ENCODE measurements around the gene ZC3H8.

The ZC3H8 gene

GRCh38 chr2:112242384-112242783 is 12.5 kb downstream of the ZC3H8 start:
- no peak overlapping the region for H2BK12ac ChIP-seq (ENCODE audit: low read length in 2 of 2)
- H3K79me1 ChIP-seq (replicated peaks; ENCODE audit: low read length, poor library complexity, severe bottlenecking) = peaks cover 3% of the 10 kb centered on the region
- no peak overlapping the region for H3K4me2 ChIP-seq (ENCODE audit: low read length, poor library complexity, severe bottlenecking)
- H4K8ac ChIP-seq (ENCODE audit: low read length) = no peak overlapping the region
- no peak overlapping the region for H3K14ac ChIP-seq (ENCODE audit: low read length in 2 of 2)
- 100% methylated on average over 1 of the region's 3 CpGs for WGBS
- H2BK120ac ChIP-seq (ENCODE audit: low read depth, low read length) = no peak overlapping the region
- H2AFZ ChIP-seq (ENCODE audit: low read depth, low read length) = no peak overlapping the region
- H3K27ac ChIP-seq (ENCODE audit: low read length, poor library complexity, severe bottlenecking) = no peak overlapping the region
- no peak overlapping the region for H2BK15ac ChIP-seq (ENCODE audit: low read depth, poor library complexity, severe bottlenecking)
- H3K18ac ChIP-seq (ENCODE audit: low read depth in 1 of 2, low read length in 2 of 2) = no peak overlapping the region
- no peaks in the 10 kb centered on the region for H3K27me3 ChIP-seq (ENCODE audit: control insufficient read depth in 1 of 2, insufficient read depth in 1 of 2, low read length in 2 of 2)
- no peak for DNase-seq
- no peak overlapping the region for H3K9ac ChIP-seq (ENCODE audit: low read length)
- no peak overlapping the region for H3K4me3 ChIP-seq (ENCODE audit: insufficient read depth in 1 of 2, low read depth in 1 of 2, low read length in 2 of 2)
- H3K36me3 ChIP-seq (ENCODE audit: control insufficient read depth in 1 of 2, insufficient read depth in 2 of 2, low read depth in 1 of 2, low read length in 2 of 2) = peaks cover 7 to 34% of the 10 kb centered on the region in 2 experiments
- H4K91ac ChIP-seq (ENCODE audit: low read length) = no peak overlapping the region
- no peak overlapping the region for H2BK5ac ChIP-seq (ENCODE audit: low read depth, low read length, poor library complexity, severe bottlenecking)
- H3K4ac ChIP-seq (ENCODE audit: low read depth in 1 of 2, low read length in 2 of 2) = no peak overlapping the region
- no peaks in the 10 kb centered on the region for H3K4me1 ChIP-seq (ENCODE audit: control insufficient read depth, insufficient read depth, low read depth, low read length)
- no peaks in the 10 kb centered on the region for H3K9me3 ChIP-seq (ENCODE audit: control insufficient read depth, low read length)
- H3K23ac ChIP-seq (ENCODE audit: low read length in 2 of 2) = no peak overlapping the region
- H2AK5ac ChIP-seq (ENCODE audit: low read length, severe bottlenecking) = no peak overlapping the region

GRCh38 chr2:112239862-112240261 is 15.0 kb downstream of the ZC3H8 start:
- WGBS = 88% methylated on average over 1 of the region's 1 CpG
- no peak overlapping the region for H4K91ac ChIP-seq (ENCODE audit: low read length)
- no peak overlapping the region for H2BK15ac ChIP-seq (ENCODE audit: low read depth, poor library complexity, severe bottlenecking)
- no peak overlapping the region for H2BK5ac ChIP-seq (ENCODE audit: low read depth, low read length, poor library complexity, severe bottlenecking)
- no peak overlapping the region for H4K8ac ChIP-seq (ENCODE audit: low read length)
- peaks cover 2% of the 10 kb centered on the region for H3K79me1 ChIP-seq (replicated peaks; ENCODE audit: low read length, poor library complexity, severe bottlenecking)
- no peak overlapping the region for H3K23ac ChIP-seq (ENCODE audit: low read length in 2 of 2)
- H3K27ac ChIP-seq (ENCODE audit: low read length, poor library complexity, severe bottlenecking) = no peak overlapping the region
- no peak overlapping the region for H2BK12ac ChIP-seq (ENCODE audit: low read length in 2 of 2)
- no peak overlapping the region for H3K14ac ChIP-seq (ENCODE audit: low read length in 2 of 2)
- DNase-seq = no peak
- no peaks in the 10 kb centered on the region for H3K4me1 ChIP-seq (ENCODE audit: control insufficient read depth, insufficient read depth, low read depth, low read length)
- no peak overlapping the region for H2AK5ac ChIP-seq (ENCODE audit: low read length, severe bottlenecking)
- H3K9me3 ChIP-seq (ENCODE audit: control insufficient read depth, low read length) = no peaks in the 10 kb centered on the region
- no peak overlapping the region for H3K4ac ChIP-seq (ENCODE audit: low read depth in 1 of 2, low read length in 2 of 2)
- no peak overlapping the region for H2AFZ ChIP-seq (ENCODE audit: low read depth, low read length)
- no peak overlapping the region for H3K18ac ChIP-seq (ENCODE audit: low read depth in 1 of 2, low read length in 2 of 2)
- H3K4me2 ChIP-seq (ENCODE audit: low read length, poor library complexity, severe bottlenecking) = no peak overlapping the region
- no peaks in the 10 kb centered on the region for H3K27me3 ChIP-seq (ENCODE audit: control insufficient read depth in 1 of 2, insufficient read depth in 1 of 2, low read length in 2 of 2)
- H3K4me3 ChIP-seq (ENCODE audit: insufficient read depth in 1 of 2, low read depth in 1 of 2, low read length in 2 of 2) = no peak overlapping the region
- no peak overlapping the region for H2BK120ac ChIP-seq (ENCODE audit: low read depth, low read length)
- peaks cover 0 to 32% of the 10 kb centered on the region in 2 experiments for H3K36me3 ChIP-seq (ENCODE audit: control insufficient read depth in 1 of 2, insufficient read depth in 2 of 2, low read depth in 1 of 2, low read length in 2 of 2)
- no peak overlapping the region for H3K9ac ChIP-seq (ENCODE audit: low read length)

DNA sequence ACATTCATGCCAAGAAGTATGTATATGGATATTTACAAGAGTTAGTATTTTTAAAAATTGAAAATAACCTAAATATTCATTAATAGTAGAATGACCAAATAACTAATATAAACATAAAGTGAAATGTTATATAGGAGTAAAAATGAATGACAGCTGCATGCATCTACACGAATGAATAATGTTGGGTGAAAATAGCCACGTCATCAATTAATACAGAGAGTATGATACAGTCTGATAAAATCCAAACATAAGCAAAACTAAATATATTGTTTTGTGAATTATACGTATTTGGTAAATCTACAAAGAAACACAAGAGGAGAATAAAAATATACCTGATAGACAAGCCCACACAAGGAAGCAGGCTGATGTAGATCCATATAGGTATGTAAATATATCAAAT is 24.5 kb downstream of the ZC3H8 start:
- no CpG with 5 or more reads among the region's 3 CpGs for WGBS

DNA sequence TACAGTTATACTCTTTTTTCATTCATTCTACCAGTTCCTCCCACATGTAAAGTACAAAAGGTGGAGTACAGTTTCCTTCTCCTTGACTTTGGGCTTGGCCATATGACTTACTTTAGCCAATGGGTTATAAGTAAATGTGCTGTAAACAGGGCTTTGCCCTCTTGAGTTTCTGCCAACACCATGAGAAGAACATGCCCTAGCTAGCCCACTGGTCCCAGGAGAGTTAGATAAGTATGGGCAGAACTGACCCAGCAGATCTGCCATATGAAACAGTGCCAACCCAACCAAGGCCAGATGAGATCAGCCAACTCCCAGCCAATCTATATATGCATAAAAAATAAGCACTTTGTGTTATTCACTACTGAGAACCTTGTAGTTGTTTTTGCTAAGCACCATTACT is 25.5 kb downstream of the ZC3H8 start:
- H2AK5ac ChIP-seq (ENCODE audit: low read length, severe bottlenecking) = no peak overlapping the region
- no peak overlapping the region for H2AFZ ChIP-seq (ENCODE audit: low read depth, low read length)
- no peak overlapping the region for H3K18ac ChIP-seq (ENCODE audit: low read depth in 1 of 2, low read length in 2 of 2)
- peaks cover 4 to 30% of the 10 kb centered on the region in 2 experiments for H3K36me3 ChIP-seq (ENCODE audit: control insufficient read depth in 1 of 2, insufficient read depth in 2 of 2, low read depth in 1 of 2, low read length in 2 of 2)
- no peaks in the 10 kb centered on the region for H3K27me3 ChIP-seq (ENCODE audit: control insufficient read depth in 1 of 2, insufficient read depth in 1 of 2, low read length in 2 of 2)
- H3K9me3 ChIP-seq (ENCODE audit: control insufficient read depth, low read length) = no peaks in the 10 kb centered on the region
- no peak overlapping the region for H2BK5ac ChIP-seq (ENCODE audit: low read depth, low read length, poor library complexity, severe bottlenecking)
- H3K14ac ChIP-seq (ENCODE audit: low read length in 2 of 2) = no peak overlapping the region
- H3K23ac ChIP-seq (ENCODE audit: low read length in 2 of 2) = no peak overlapping the region
- H4K8ac ChIP-seq (ENCODE audit: low read length) = no peak overlapping the region
- no peak overlapping the region for H3K4me2 ChIP-seq (ENCODE audit: low read length, poor library complexity, severe bottlenecking)
- no peaks in the 10 kb centered on the region for H3K4me1 ChIP-seq (ENCODE audit: control insufficient read depth, insufficient read depth, low read depth, low read length)
- DNase-seq = no peak
- H3K27ac ChIP-seq (ENCODE audit: low read length, poor library complexity, severe bottlenecking) = no peak overlapping the region
- H4K91ac ChIP-seq (ENCODE audit: low read length) = no peak overlapping the region
- H2BK12ac ChIP-seq (ENCODE audit: low read length in 2 of 2) = no peak overlapping the region
- H2BK120ac ChIP-seq (ENCODE audit: low read depth, low read length) = no peak overlapping the region
- H2BK15ac ChIP-seq (ENCODE audit: low read depth, poor library complexity, severe bottlenecking) = no peak overlapping the region
- no peaks in the 10 kb centered on the region for H3K79me1 ChIP-seq (replicated peaks; ENCODE audit: low read length, poor library complexity, severe bottlenecking)
- no peak overlapping the region for H3K4me3 ChIP-seq (ENCODE audit: insufficient read depth in 1 of 2, low read depth in 1 of 2, low read length in 2 of 2)
- H3K4ac ChIP-seq (ENCODE audit: low read depth in 1 of 2, low read length in 2 of 2) = no peak overlapping the region
- H3K9ac ChIP-seq (ENCODE audit: low read length) = no peak overlapping the region

More for the DNA sequence above, 24.5 kb downstream of the ZC3H8 start:
- Histone ChIP-seq H3K4me2 (ENCODE audit: low read length, poor library complexity, severe bottlenecking) (no peak overlapping the region), H2BK15ac (ENCODE audit: low read depth, poor library complexity, severe bottlenecking) (no peak overlapping the region), H3K4me3 (ENCODE audit: insufficient read depth in 1 of 2, low read depth in 1 of 2, low read length in 2 of 2) (no peak overlapping the region), H2AFZ (ENCODE audit: low read depth, low read length) (no peak overlapping the region), H3K27ac (ENCODE audit: low read length, poor library complexity, severe bottlenecking) (no peak overlapping the region), H4K8ac (ENCODE audit: low read length) (no peak overlapping the region), H3K14ac (ENCODE audit: low read length in 2 of 2) (no peak overlapping the region), H3K23ac (ENCODE audit: low read length in 2 of 2) (no peak overlapping the region), H3K9ac (ENCODE audit: low read length) (no peak overlapping the region), H3K4me1 (ENCODE audit: control insufficient read depth, insufficient read depth, low read depth, low read length) (no peaks in the 10 kb centered on the region), H3K27me3 (ENCODE audit: control insufficient read depth in 1 of 2, insufficient read depth in 1 of 2, low read length in 2 of 2) (no peaks in the 10 kb centered on the region), H2BK5ac (ENCODE audit: low read depth, low read length, poor library complexity, severe bottlenecking) (no peak overlapping the region), H4K91ac (ENCODE audit: low read length) (no peak overlapping the region), H3K79me1 (replicated peaks; ENCODE audit: low read length, poor library complexity, severe bottlenecking) (no peaks in the 10 kb centered on the region), H3K9me3 (ENCODE audit: control insufficient read depth, low read length) (no peaks in the 10 kb centered on the region), H2BK12ac (ENCODE audit: low read length in 2 of 2) (no peak overlapping the region), H3K4ac (ENCODE audit: low read depth in 1 of 2, low read length in 2 of 2) (no peak overlapping the region), H3K18ac (ENCODE audit: low read depth in 1 of 2, low read length in 2 of 2) (no peak overlapping the region), H2AK5ac (ENCODE audit: low read length, severe bottlenecking) (no peak overlapping the region), H2BK120ac (ENCODE audit: low read depth, low read length) (no peak overlapping the region), H3K36me3 (ENCODE audit: control insufficient read depth in 1 of 2, insufficient read depth in 2 of 2, low read depth in 1 of 2, low read length in 2 of 2) (peaks cover 3 to 29% of the 10 kb centered on the region in 2 experiments)
- DNase-seq = no peak
